Liver (tissue), 9 donors: ENCODE results near the gene IPO9. TPM values are rescaled to one million over a fixed set of nuclear protein-coding genes. Genes with fewer than 3 reads are reported as not detected.

Experiments used
- DNase-seq: peaks from one replicate; pipeline ENCODE4 v3.0.0-alpha.2; 2017; ENCODE audit warnings: low spot score
- H3K27ac ChIP-seq, 2 donors: one replicate each; pipeline ENCODE4 v1.7.0; 2013; ENCODE audit warnings: inconsistent platforms in 2 of 2, low read length in 2 of 2, control low read depth in 1 of 2, low read depth in 1 of 2, mild to moderate bottlenecking in 1 of 2
- H3K27me3 ChIP-seq, 4 donors: one replicate each; pipeline versions ENCODE4 v1.6.1 to v1.7.0; 2013; ENCODE audit warnings: low read length in 3 of 4, inconsistent platforms in 1 of 4, mild to moderate bottlenecking in 1 of 4, moderate library complexity in 1 of 4; ENCODE audit not compliant: control insufficient read depth in 4 of 4, insufficient read depth in 4 of 4
- H3K36me3 ChIP-seq, 4 donors: one replicate each; pipeline versions ENCODE4 v1.6.1 to v1.7.0; 2013; ENCODE audit warnings: low read length in 3 of 4, mild to moderate bottlenecking in 3 of 4, low read depth in 1 of 4, moderate library complexity in 1 of 4; ENCODE audit not compliant: control insufficient read depth in 4 of 4, insufficient read depth in 3 of 4
- H3K4me1 ChIP-seq, 4 donors: one replicate each; pipeline versions ENCODE4 v1.6.1 to v1.7.0; 2013; ENCODE audit warnings: low read length in 3 of 4, mild to moderate bottlenecking in 3 of 4, moderate library complexity in 1 of 4; ENCODE audit not compliant: control insufficient read depth in 4 of 4, insufficient read depth in 4 of 4
- H3K4me3 ChIP-seq, 3 donors: one replicate each; pipeline versions ENCODE4 v1.6.1 to v1.7.0; 2013; ENCODE audit warnings: low read length in 3 of 3, control low read depth in 1 of 3, low read depth in 1 of 3, mild to moderate bottlenecking in 1 of 3
- H3K9ac ChIP-seq, 2 donors: one replicate each; pipeline ENCODE4 v1.7.0; 2013; ENCODE audit warnings: low read length in 2 of 2, mild to moderate bottlenecking in 2 of 2, moderate library complexity in 2 of 2, control low read depth in 1 of 2, low read depth in 1 of 2
- H3K9me3 ChIP-seq, 4 donors: one replicate each; pipeline versions ENCODE4 v1.6.1 to v1.7.0; 2013; ENCODE audit warnings: low read length in 3 of 4; ENCODE audit not compliant: control insufficient read depth in 4 of 4
- EGR1 ChIP-seq, 2 donors: IDR thresholded peaks; 2 replicates each; pipeline ENCODE4 v1.6.1; 2016 to 2018; ENCODE audit warnings: antibody characterized with exemption in 2 of 2, low read depth in 2 of 2
- FOXA1 ChIP-seq: IDR thresholded peaks from 2 replicates; pipeline ENCODE4 v1.6.1; 2016; ENCODE audit warnings: antibody characterized with exemption
- FOXA2 ChIP-seq: IDR thresholded peaks from 2 replicates; pipeline ENCODE4 v1.6.1; 2016; ENCODE audit warnings: antibody characterized with exemption
- GABPA ChIP-seq, 2 donors: IDR thresholded peaks in 1 of 2; conservative IDR thresholded peaks in 1 of 2; 2 replicates each; pipeline ENCODE4 v1.6.1; 2016; ENCODE audit warnings: antibody characterized with exemption in 2 of 2, mild to moderate bottlenecking in 1 of 2, moderate library complexity in 1 of 2
- HNF4A ChIP-seq, 2 donors: conservative IDR thresholded peaks; 2 replicates each; pipeline ENCODE4 v1.6.1; 2016; ENCODE audit warnings: antibody characterized with exemption in 2 of 2, mild to moderate bottlenecking in 2 of 2
- HNF4G ChIP-seq: IDR thresholded peaks from 2 replicates; pipeline ENCODE4 v1.6.1; 2016; ENCODE audit warnings: antibody characterized with exemption
- JUND ChIP-seq, 2 donors: IDR thresholded peaks; 2 replicates each; pipeline ENCODE4 v1.6.1; 2016; ENCODE audit warnings: antibody characterized with exemption in 2 of 2
- NR2F2 ChIP-seq: IDR thresholded peaks from 2 replicates; pipeline ENCODE4 v1.6.1; 2016; ENCODE audit warnings: antibody characterized with exemption
- RAD21 ChIP-seq, 2 donors: IDR thresholded peaks; 2 replicates each; pipeline ENCODE4 v1.6.1; 2016; ENCODE audit warnings: antibody characterized with exemption in 2 of 2, mild to moderate bottlenecking in 2 of 2
- REST ChIP-seq: IDR thresholded peaks from 2 replicates; pipeline ENCODE4 v1.6.1; 2016; ENCODE audit warnings: antibody characterized with exemption, mild to moderate bottlenecking
- RXRA ChIP-seq, 2 donors: IDR thresholded peaks; 2 replicates each; pipeline ENCODE4 v1.6.1; 2017 to 2018; ENCODE audit warnings: antibody characterized with exemption in 2 of 2, mild to moderate bottlenecking in 1 of 2
- SP1 ChIP-seq: IDR thresholded peaks from 2 replicates; pipeline ENCODE4 v1.6.1; 2018; ENCODE audit warnings: antibody characterized with exemption, mild to moderate bottlenecking
- TAF1 ChIP-seq: conservative IDR thresholded peaks from 2 replicates; pipeline ENCODE4 v1.6.1; 2016; ENCODE audit warnings: antibody characterized with exemption, mild to moderate bottlenecking
- YY1 ChIP-seq: IDR thresholded peaks from 2 replicates; pipeline ENCODE4 v1.6.1; 2016; ENCODE audit warnings: antibody characterized with exemption, mild to moderate bottlenecking
- ZBTB33 ChIP-seq: IDR thresholded peaks from 2 replicates; pipeline ENCODE4 v1.6.1; 2016; ENCODE audit warnings: antibody characterized with exemption
- WGBS: extraction: QIAGEN DNeasy Blood & Tissue Kit; methylation state at CpG from one replicate; pipeline ENCODE4 v1.1.7; 2013; 5-methylcytosine and 5-hydroxymethylcytosine counted together
- polyA plus RNA-seq, 2 donors: library from polyadenylated mRNA; stranded (reverse) in 1 of 2; unstranded in 1 of 2; fragments of 200-250 nt in 1 of 2; fragments of >200 nt in 1 of 2; fragmentation: Nextera tagmentation in 1 of 2; extraction: Ambion mirVana in 1 of 2; gene quantifications; one replicate each; pipeline versions ENCODE4 v1.2.1 to v1.2.3, GENCODE V29; 2013 to 2015
- total RNA-seq, 2 donors: library from RNA; depleted of rRNA; stranded (reverse); fragments of >200 nt; gene quantifications; one replicate each; pipeline ENCODE4 v1.2.3, GENCODE V29; 2014
- TF ChIP-seq, protein P1 (sequence below): IDR thresholded peaks from 2 replicates; pipeline ENCODE4 v1.6.1; 2016; ENCODE audit warnings: antibody characterized with exemption
- TF ChIP-seq, protein P2 (sequence below): IDR thresholded peaks from 2 replicates; pipeline ENCODE4 v1.6.1; 2016; ENCODE audit warnings: antibody characterized with exemption
- TF ChIP-seq, protein P3 (sequence below): fragments of 150-350 bp; IDR thresholded peaks from 2 replicates; pipeline ENCODE4 v1.5.1; 2017; ENCODE audit warnings: improper control_type of control experiment, low read depth, low read length; ENCODE audit not compliant: missing input control
- donor health status: healthy.
- donor health status: healthy.
- donor health status: healthy.
- donor health status: healthy.
- donor health status: healthy.

The IPO9 gene
- total and polyA plus RNA-seq, 4 donors = 6.6 to 22.1 (median 13.6) TPM

DNA sequence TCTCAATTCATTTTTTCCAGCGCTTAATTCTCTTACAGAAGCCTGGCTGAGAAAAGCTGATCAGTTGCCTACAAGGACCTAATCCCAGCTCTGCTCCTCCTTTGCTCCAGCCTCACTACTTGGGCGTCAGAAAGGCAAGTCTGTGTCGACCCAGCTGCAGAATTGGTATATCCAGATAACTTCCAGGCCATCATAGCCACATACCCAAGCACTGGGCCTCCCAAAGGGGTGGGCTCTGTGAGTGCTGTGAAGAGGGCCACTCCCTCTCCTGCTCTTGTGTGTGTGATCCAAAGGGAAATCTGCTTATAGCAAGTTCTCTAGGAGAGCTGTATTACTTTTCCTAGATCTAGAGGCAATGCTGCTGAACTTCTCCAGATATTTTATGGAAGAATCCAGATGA lies 99.3 kb downstream of the IPO9 start:
- Histone ChIP-seq H3K4me3 (no peak overlapping the region), H3K9ac (no peak overlapping the region), H3K9me3 (no peaks in the 10 kb centered on the region), H3K27me3 (no peaks in the 10 kb centered on the region), H3K4me1 (no peaks in the 10 kb centered on the region), H3K27ac (no peak overlapping the region), H3K36me3 (no peaks in the 10 kb centered on the region)
- no peak for DNase-seq
- no peak for TF ChIP-seq EGR1 (IDR thresholded peaks at IDR 0.05; ENCODE audit: low read depth in 2 of 2)
- no peak for TF ChIP-seq NR2F2
- TF ChIP-seq, protein P1, sequence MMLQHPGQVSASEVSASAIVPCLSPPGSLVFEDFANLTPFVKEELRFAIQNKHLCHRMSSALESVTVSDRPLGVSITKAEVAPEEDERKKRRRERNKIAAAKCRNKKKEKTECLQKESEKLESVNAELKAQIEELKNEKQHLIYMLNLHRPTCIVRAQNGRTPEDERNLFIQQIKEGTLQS = no peak
- TF ChIP-seq, protein P2, sequence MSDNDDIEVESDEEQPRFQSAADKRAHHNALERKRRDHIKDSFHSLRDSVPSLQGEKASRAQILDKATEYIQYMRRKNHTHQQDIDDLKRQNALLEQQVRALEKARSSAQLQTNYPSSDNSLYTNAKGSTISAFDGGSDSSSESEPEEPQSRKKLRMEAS = no peak
- TF ChIP-seq RAD21 (IDR thresholded peaks at IDR 0.05) = no peak
- TF ChIP-seq HNF4A (conservative IDR thresholded peaks at IDR 0.05) = no peak
- TF ChIP-seq FOXA1 = no peak
- TF ChIP-seq GABPA (IDR thresholded peaks at IDR 0.05 in 1 of 2, conservative IDR thresholded peaks at IDR 0.05 in 1 of 2) = no peak
- TF ChIP-seq RXRA (IDR thresholded peaks at IDR 0.05) = no peak
- TF ChIP-seq, protein P3, sequence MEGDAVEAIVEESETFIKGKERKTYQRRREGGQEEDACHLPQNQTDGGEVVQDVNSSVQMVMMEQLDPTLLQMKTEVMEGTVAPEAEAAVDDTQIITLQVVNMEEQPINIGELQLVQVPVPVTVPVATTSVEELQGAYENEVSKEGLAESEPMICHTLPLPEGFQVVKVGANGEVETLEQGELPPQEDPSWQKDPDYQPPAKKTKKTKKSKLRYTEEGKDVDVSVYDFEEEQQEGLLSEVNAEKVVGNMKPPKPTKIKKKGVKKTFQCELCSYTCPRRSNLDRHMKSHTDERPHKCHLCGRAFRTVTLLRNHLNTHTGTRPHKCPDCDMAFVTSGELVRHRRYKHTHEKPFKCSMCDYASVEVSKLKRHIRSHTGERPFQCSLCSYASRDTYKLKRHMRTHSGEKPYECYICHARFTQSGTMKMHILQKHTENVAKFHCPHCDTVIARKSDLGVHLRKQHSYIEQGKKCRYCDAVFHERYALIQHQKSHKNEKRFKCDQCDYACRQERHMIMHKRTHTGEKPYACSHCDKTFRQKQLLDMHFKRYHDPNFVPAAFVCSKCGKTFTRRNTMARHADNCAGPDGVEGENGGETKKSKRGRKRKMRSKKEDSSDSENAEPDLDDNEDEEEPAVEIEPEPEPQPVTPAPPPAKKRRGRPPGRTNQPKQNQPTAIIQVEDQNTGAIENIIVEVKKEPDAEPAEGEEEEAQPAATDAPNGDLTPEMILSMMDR = no peak
- TF ChIP-seq TAF1 = no peak
- TF ChIP-seq JUND (IDR thresholded peaks at IDR 0.05) = no peak
- no peak for TF ChIP-seq SP1
- no peak for TF ChIP-seq YY1
- no peak for TF ChIP-seq HNF4G
- TF ChIP-seq REST = no peak
- TF ChIP-seq FOXA2 = no peak
- no peak for TF ChIP-seq ZBTB33
- 97% methylated on average over 3 of the region's 3 CpGs for WGBS
